ENCODE data around the gene NFIX. TPM values are rescaled to one million over a fixed set of nuclear protein-coding genes. Genes with fewer than 3 reads are reported as not detected.

The NFIX gene
- polyA plus RNA-seq, 1 donor (not counting 4 experiments of a cell fraction or from before 2014, with no cell fraction given): 5.2 TPM

DNA sequence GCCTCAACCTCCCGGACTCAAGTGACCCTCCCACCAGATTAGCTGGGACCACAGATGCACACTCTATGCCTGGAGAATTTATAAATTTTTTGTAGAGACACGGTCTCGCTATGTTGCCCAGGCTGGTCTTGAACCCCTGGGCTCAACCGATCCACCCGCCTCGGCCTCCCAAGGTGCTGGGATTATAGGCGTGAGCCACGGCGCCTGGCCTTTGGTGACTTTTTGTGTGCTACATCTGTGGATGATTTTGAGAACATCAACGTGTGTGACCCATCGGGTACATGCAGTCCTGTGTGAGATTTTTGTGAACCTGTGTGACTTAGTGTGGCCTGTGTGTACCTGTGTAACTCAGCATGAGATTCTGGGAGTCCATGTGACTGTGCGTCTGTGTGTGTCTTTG is 8.5 kb upstream of the NFIX start:
- H3K9me1 ChIP-seq (ENCODE audit: control insufficient read depth, extremely low read depth, insufficient read depth, low read length): no peaks in the 10 kb centered on the region
- H3K9me3 ChIP-seq (ENCODE audit: control insufficient read depth, low read depth, low read length): peaks cover 2% of the 10 kb centered on the region
- H3K4me1 ChIP-seq (ENCODE audit: control insufficient read depth, extremely low read depth, insufficient read depth, low read length): no peaks in the 10 kb centered on the region
- H3K4me2 ChIP-seq (ENCODE audit: control insufficient read depth, extremely low read depth, insufficient read depth, low read depth, low read length): no peak overlapping the region
- no peak overlapping the region for H3K9ac ChIP-seq (ENCODE audit: control insufficient read depth, extremely low read depth, insufficient read depth, low read length)
- TF ChIP-seq EZH2 (IDR thresholded peaks at IDR 0.05; ENCODE audit: low read length): no peak
- no peak for TF ChIP-seq CTCF (optimal IDR thresholded peaks at IDR 0.05 in 1 of 3, IDR thresholded peaks at IDR 0.05 in 1 of 3, conservative IDR thresholded peaks at IDR 0.05 in 1 of 3; ENCODE audit: extremely low read depth in 1 of 3, insufficient read depth in 2 of 3, low read length in 3 of 3)
- H3K36me3 ChIP-seq (ENCODE audit: control insufficient read depth in 2 of 2, extremely low read depth in 1 of 2, insufficient read depth in 2 of 2, low read length in 2 of 2): no peaks in the 10 kb centered on the region
- H3K4me3 ChIP-seq (ENCODE audit: control insufficient read depth in 2 of 3, extremely low read depth in 1 of 3, insufficient read depth in 2 of 3, low read depth in 1 of 3, low read length in 3 of 3): no peak overlapping the region
- H3K79me2 ChIP-seq (ENCODE audit: control insufficient read depth, insufficient read depth, low read length): no peaks in the 10 kb centered on the region
- DNase-seq (ENCODE audit: low read depth, low spot score) (no peak), FAIRE-seq (no peak)
- H3K27me3 ChIP-seq (ENCODE audit: control insufficient read depth, extremely low read depth, insufficient read depth, low read length): no peaks in the 10 kb centered on the region
- no peak overlapping the region for H3K27ac ChIP-seq (ENCODE audit: control insufficient read depth, insufficient read depth, low read length)
- no peaks in the 10 kb centered on the region for H4K20me1 ChIP-seq (ENCODE audit: control insufficient read depth, extremely low read depth, insufficient read depth, low read length)
- dilution Hi-C loops (cut with MboI; ENCODE audit: extremely low pct_ligation_motif_present, low sequenced_read_pairs): no loop called here
- no peak overlapping the region for H2AFZ ChIP-seq (ENCODE audit: control insufficient read depth, low read length)

GRCh38 chr19:12987190-12987589 is 8.1 kb upstream of the NFIX start:
- H3K4me3 ChIP-seq (ENCODE audit: control insufficient read depth in 2 of 3, extremely low read depth in 1 of 3, insufficient read depth in 2 of 3, low read depth in 1 of 3, low read length in 3 of 3): no peak overlapping the region
- no peak overlapping the region for H2AFZ ChIP-seq (ENCODE audit: control insufficient read depth, low read length)
- H3K4me2 ChIP-seq (ENCODE audit: control insufficient read depth, extremely low read depth, insufficient read depth, low read depth, low read length): no peak overlapping the region
- H3K27me3 ChIP-seq (ENCODE audit: control insufficient read depth, extremely low read depth, insufficient read depth, low read length): no peaks in the 10 kb centered on the region
- H3K9me3 ChIP-seq (ENCODE audit: control insufficient read depth, low read depth, low read length): peaks cover 2% of the 10 kb centered on the region
- no peaks in the 10 kb centered on the region for H3K4me1 ChIP-seq (ENCODE audit: control insufficient read depth, extremely low read depth, insufficient read depth, low read length)
- no peaks in the 10 kb centered on the region for H3K79me2 ChIP-seq (ENCODE audit: control insufficient read depth, insufficient read depth, low read length)
- H3K36me3 ChIP-seq (ENCODE audit: control insufficient read depth in 2 of 2, extremely low read depth in 1 of 2, insufficient read depth in 2 of 2, low read length in 2 of 2): no peaks in the 10 kb centered on the region
- no peaks in the 10 kb centered on the region for H4K20me1 ChIP-seq (ENCODE audit: control insufficient read depth, extremely low read depth, insufficient read depth, low read length)
- no peaks in the 10 kb centered on the region for H3K9me1 ChIP-seq (ENCODE audit: control insufficient read depth, extremely low read depth, insufficient read depth, low read length)
- FAIRE-seq (no peak), DNase-seq (ENCODE audit: low read depth, low spot score) (no peak)
- dilution Hi-C loops (cut with MboI; ENCODE audit: extremely low pct_ligation_motif_present, low sequenced_read_pairs): no loop called here
- H3K9ac ChIP-seq (ENCODE audit: control insufficient read depth, extremely low read depth, insufficient read depth, low read length): no peak overlapping the region
- no peak overlapping the region for H3K27ac ChIP-seq (ENCODE audit: control insufficient read depth, insufficient read depth, low read length)
- no peak for TF ChIP-seq CTCF (optimal IDR thresholded peaks at IDR 0.05 in 1 of 3, IDR thresholded peaks at IDR 0.05 in 1 of 3, conservative IDR thresholded peaks at IDR 0.05 in 1 of 3; ENCODE audit: extremely low read depth in 1 of 3, insufficient read depth in 2 of 3, low read length in 3 of 3)
- no peak for TF ChIP-seq EZH2 (IDR thresholded peaks at IDR 0.05; ENCODE audit: low read length)
